Common myeloid progenitor, CD34-positive (primary cell): Measurements from ENCODE around the gene PCDHB7.
"Not testable (repeated sequence)": the region's sequence is repeated elsewhere in the genome, so short reads cannot be mapped to it uniquely, and the experiment has no call there.

ENCODE experiments used
- CTCF ChIA-PET: fragments of 350-600 bp; sonication (Branson Sonifier 250); formaldehyde crosslinking; loops from one replicate; lab custom pipeline; 2021; ENCODE audit warnings: antibody characterized with exemption; lab: Charles Lee
- POLR2A ChIA-PET: fragments of 350-600 bp; sonication (Branson Sonifier 250); formaldehyde crosslinking; loops from one replicate; lab custom pipeline; 2021; ENCODE audit warnings: antibody characterized with exemption; lab: Charles Lee
- DNase-seq, 3 donors: peaks; one replicate each; pipeline versions ENCODE4 v3.0.0 to v3.0.0-alpha.2; 2013
- H3K27ac ChIP-seq, 2 experiments: 1 replicate in 1 of 2; 2 replicates in 1 of 2; pipeline ENCODE4 v1.7.0; 2013; ENCODE audit warnings: inconsistent platforms in 2 of 2, low read length in 2 of 2, mild to moderate bottlenecking in 2 of 2, low read depth in 1 of 2, moderate library complexity in 1 of 2; ENCODE audit not compliant: severe bottlenecking in 2 of 2, insufficient read depth in 1 of 2, poor library complexity in 1 of 2
- H3K27me3 ChIP-seq, 5 experiments: replicated peaks in 2 of 5; 1 replicate in 3 of 5; 2 replicates in 2 of 5; pipeline versions ENCODE4 v1.6.1 to v1.7.0; 2013; ENCODE audit warnings: low read length in 4 of 5, mild to moderate bottlenecking in 2 of 5, moderate library complexity in 2 of 5, inconsistent platforms in 1 of 5; ENCODE audit not compliant: insufficient read depth in 5 of 5, control insufficient read depth in 4 of 5
- H3K36me3 ChIP-seq, 4 experiments: 1 replicate in 2 of 4; 2 replicates in 2 of 4; pipeline versions ENCODE4 v1.6.1 to v1.7.0; 2013; ENCODE audit warnings: low read length in 3 of 4, control low read depth in 1 of 4, mild to moderate bottlenecking in 1 of 4; ENCODE audit not compliant: control insufficient read depth in 4 of 4, insufficient read depth in 4 of 4
- H3K4me1 ChIP-seq, 4 experiments: 1 replicate in 3 of 4; 2 replicates in 1 of 4; pipeline versions ENCODE4 v1.6.1 to v1.7.1; 2013; ENCODE audit warnings: low read length in 3 of 4, mild to moderate bottlenecking in 3 of 4, control low read depth in 1 of 4, inconsistent platforms in 1 of 4, moderate library complexity in 1 of 4; ENCODE audit not compliant: control insufficient read depth in 4 of 4, insufficient read depth in 4 of 4; ENCODE audit errors: control extremely low read depth in 1 of 4
- H3K4me3 ChIP-seq, 7 experiments: 1 replicate in 4 of 7; 2 replicates in 3 of 7; pipeline versions ENCODE4 v1.5.1 to v1.7.0; 2013; ENCODE audit warnings: mild to moderate bottlenecking in 7 of 7, low read length in 6 of 7, moderate library complexity in 6 of 7, inconsistent platforms in 2 of 7, low read depth in 2 of 7, control low read depth in 1 of 7; ENCODE audit not compliant: insufficient read depth in 4 of 7, control insufficient read depth in 1 of 7; ENCODE audit errors: extremely low read depth in 1 of 7
- H3K9me3 ChIP-seq, 5 experiments: 1 replicate in 4 of 5; 2 replicates in 1 of 5; pipeline versions ENCODE4 v1.6.1 to v1.7.1; 2013; ENCODE audit warnings: low read length in 4 of 5, mild to moderate bottlenecking in 2 of 5, inconsistent platforms in 1 of 5, low read depth in 1 of 5, moderate library complexity in 1 of 5; ENCODE audit not compliant: control insufficient read depth in 4 of 5, insufficient read depth in 2 of 5; ENCODE audit errors: control extremely low read depth in 1 of 5
- WGBS: methylation state at CpG from one replicate; pipeline ENCODE4 v1.1.5; 2013; ENCODE audit not compliant: insufficient coverage; 5-methylcytosine and 5-hydroxymethylcytosine counted together

PCDHB7 gene

GRCh38 chr5:141210849-141211248, 38.4 kb downstream of the PCDHB7 start:
- peaks cover 7 to 55% (median 19%) of the 10 kb centered on the region in 5 experiments for H3K27me3 ChIP-seq
- CTCF ChIA-PET, H3K4me3 ChIP-seq, DNase-seq, H3K4me1 ChIP-seq, H3K36me3 ChIP-seq, H3K27ac ChIP-seq, POLR2A ChIA-PET: not testable (repeated sequence)
- WGBS: 35% methylated on average over 5 of the region's 27 CpGs
- peaks cover 3 to 34% (median 20%) of the 10 kb centered on the region in 5 experiments for H3K9me3 ChIP-seq

- H3K4me1 ChIP-seq, CTCF ChIA-PET, POLR2A ChIA-PET, H3K27ac ChIP-seq, H3K36me3 ChIP-seq, H3K4me3 ChIP-seq: not testable (repeated sequence)
- H3K9me3 ChIP-seq: peaks cover 3 to 46% (median 23%) of the 10 kb centered on the region in 5 experiments
- no CpG with 5 or more reads among the region's 18 CpGs for WGBS
- peak in 2 of 3 donors; percentile 1 to 21 for DNase-seq
- H3K27me3 ChIP-seq: peaks cover 8 to 50% (median 19%) of the 10 kb centered on the region in 5 experiments
Observed at GRCh38 chr5:141213656-141214339, 41.4 kb downstream of the PCDHB7 start, which contains the start of gene PCDHB13. PCDHB13 (plus strand) TSS chr5:141213919; CDS start chr5:141214124, 205 bp downstream.

DNA sequence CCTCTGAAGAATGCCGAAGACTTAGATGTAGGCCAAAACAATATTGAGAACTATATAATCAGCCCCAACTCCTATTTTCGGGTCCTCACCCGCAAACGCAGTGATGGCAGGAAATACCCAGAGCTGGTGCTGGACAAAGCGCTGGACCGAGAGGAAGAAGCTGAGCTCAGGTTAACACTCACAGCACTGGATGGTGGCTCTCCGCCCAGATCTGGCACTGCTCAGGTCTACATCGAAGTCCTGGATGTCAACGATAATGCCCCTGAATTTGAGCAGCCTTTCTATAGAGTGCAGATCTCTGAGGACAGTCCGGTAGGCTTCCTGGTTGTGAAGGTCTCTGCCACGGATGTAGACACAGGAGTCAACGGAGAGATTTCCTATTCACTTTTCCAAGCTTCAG, 42.1 kb downstream of the PCDHB7 start:
- H3K27me3 ChIP-seq: peaks cover 4 to 44% (median 19%) of the 10 kb centered on the region in 5 experiments
- H3K4me1 ChIP-seq, DNase-seq, H3K36me3 ChIP-seq, H3K27ac ChIP-seq, CTCF ChIA-PET, H3K4me3 ChIP-seq, POLR2A ChIA-PET: not testable (repeated sequence)
- WGBS: 51% methylated on average over 5 of the region's 12 CpGs
- peaks cover 3 to 40% (median 23%) of the 10 kb centered on the region in 5 experiments for H3K9me3 ChIP-seq

DNA sequence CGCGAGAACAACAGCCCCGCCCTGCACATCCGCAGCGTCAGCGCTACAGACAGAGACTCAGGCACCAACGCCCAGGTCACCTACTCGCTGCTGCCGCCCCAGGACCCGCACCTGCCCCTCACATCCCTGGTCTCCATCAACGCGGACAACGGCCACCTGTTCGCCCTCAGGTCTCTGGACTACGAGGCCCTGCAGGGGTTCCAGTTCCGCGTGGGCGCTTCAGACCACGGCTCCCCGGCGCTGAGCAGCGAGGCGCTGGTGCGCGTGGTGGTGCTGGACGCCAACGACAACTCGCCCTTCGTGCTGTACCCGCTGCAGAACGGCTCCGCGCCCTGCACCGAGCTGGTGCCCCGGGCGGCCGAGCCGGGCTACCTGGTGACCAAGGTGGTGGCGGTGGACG, 43.1 kb downstream of the PCDHB7 start:
- H3K27ac ChIP-seq, H3K4me1 ChIP-seq, DNase-seq, CTCF ChIA-PET, H3K4me3 ChIP-seq, POLR2A ChIA-PET, H3K36me3 ChIP-seq: not testable (repeated sequence)
- Histone ChIP-seq H3K27me3 (peaks cover 0 to 37% (median 19%) of the 10 kb centered on the region in 5 experiments), H3K9me3 (peaks cover 3 to 36% (median 17%) of the 10 kb centered on the region in 5 experiments)
- WGBS: 33% methylated on average over 19 of the region's 40 CpGs

GRCh38 chr5:141216035-141216434, 43.6 kb downstream of the PCDHB7 start:
- H3K4me3 ChIP-seq, H3K4me1 ChIP-seq, H3K27ac ChIP-seq, POLR2A ChIA-PET, H3K36me3 ChIP-seq, DNase-seq: not testable (repeated sequence)
- 37% methylated on average over 8 of the region's 26 CpGs for WGBS
- peaks cover 3 to 32% (median 17%) of the 10 kb centered on the region in 5 experiments for H3K9me3 ChIP-seq
- H3K27me3 ChIP-seq: peaks cover 0 to 35% (median 22%) of the 10 kb centered on the region in 5 experiments
- CTCF ChIA-PET: interaction anchor here (1.1 kb wide), 1 partner anchor 11 kb away, joined by 3 read pairs; no protein-coding TSS in a partner anchor

GRCh38 chr5:141223112-141223783, 50.8 kb downstream of the PCDHB7 start, which contains the start of gene PCDHB14:
PCDHB14 (plus strand) TSS chr5:141223343; CDS start chr5:141223506, 163 bp downstream.
- Histone ChIP-seq H3K36me3 (no peaks in the 10 kb centered on the region), H3K27ac (no peak within 1 kb of the TSS), H3K4me1 (no peaks in the 10 kb centered on the region), H3K4me3 (peak within 1 kb of the TSS in 3 of 7 experiments; percentile 3 to 53 (median 29)), H3K9me3 (peaks cover 8 to 28% (median 14%) of the 10 kb centered on the region in 5 experiments), H3K27me3 (peaks cover 4 to 40% (median 15%) of the 10 kb centered on the region in 5 experiments)
- 22% methylated on average over 12 of the region's 15 CpGs for WGBS
- POLR2A ChIA-PET: no interaction called here
- peak; percentile 16 to 48 (median 41) for DNase-seq
- CTCF ChIA-PET: interaction anchor here (0.6 to 1.5 kb wide), 8 partner anchors 9 to 343 kb away, joined by 3 to 5 read pairs (median 4); no protein-coding TSS in a partner anchor
